GM18507 (cell line): ENCODE results near the gene ETV6.

Experiments
- DNase-seq: peaks from one replicate; pipeline ENCODE4 v3.0.0; 2011; ENCODE audit warnings: low read depth; ENCODE audit not compliant: insufficient read length; ENCODE audit errors: extremely low spot score
- FAIRE-seq: peaks from 2 replicates; lab custom pipeline; 2011; peaks lifted over from hg19 to GRCh38; lab: Jason Lieb, UNC

The ETV6 gene

DNA sequence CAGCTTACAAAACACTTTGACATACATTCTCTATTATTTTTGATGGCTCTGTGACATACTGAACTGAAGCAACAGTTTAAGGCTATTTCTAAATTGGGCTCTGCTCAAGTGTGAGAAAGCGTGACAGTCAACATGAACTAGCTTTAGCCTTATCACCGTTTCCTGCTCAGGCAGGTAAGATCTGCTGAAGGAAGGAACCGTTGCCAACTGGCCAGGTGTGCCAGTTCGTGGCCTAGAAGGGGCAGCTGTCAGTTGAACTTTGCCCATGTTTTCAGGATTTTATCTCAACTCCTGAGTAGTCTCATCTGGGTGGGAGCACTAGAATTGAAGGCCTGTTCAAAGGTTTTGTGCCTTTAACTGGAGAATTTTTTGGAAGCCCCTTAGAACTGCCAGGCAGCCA, 79.5 kb downstream of the ETV6 start:
- DNase-seq = no peak
- peak; percentile 88 for FAIRE-seq

DNA sequence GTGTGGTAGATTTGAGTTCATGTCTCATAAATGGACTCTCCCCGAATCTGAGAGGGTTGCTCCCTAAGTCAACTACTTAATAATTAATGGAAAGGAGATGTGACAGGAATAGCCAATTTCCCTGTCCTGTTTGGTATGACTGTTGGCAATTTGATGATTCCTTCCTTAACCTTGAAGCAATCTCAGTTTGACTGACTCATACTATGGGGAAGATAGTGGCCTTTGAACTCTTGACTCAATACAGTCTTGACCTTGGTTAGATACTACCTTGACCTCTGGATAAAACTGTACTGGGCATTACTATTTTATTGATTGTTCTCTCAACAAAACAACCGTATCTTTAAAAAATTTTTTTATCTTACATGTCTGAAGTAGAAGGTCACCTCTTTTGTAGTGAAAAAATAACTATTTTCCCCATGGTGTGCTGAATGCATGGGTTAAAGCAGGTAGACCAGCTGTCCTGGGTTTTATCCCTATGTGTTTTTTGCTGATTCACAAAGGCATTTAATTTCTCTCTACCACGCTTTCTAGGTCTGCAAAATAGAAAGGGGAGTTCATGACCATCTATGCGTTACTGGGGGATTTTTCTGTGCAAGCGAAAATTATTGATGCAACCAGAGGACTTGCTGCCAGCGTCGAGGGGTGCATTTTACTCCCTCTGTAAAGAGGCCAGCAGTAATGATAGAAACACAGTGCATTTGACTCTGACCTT, 80.1 kb downstream of the ETV6 start:
- FAIRE-seq (peak; percentile 81), DNase-seq (no peak)

DNA sequence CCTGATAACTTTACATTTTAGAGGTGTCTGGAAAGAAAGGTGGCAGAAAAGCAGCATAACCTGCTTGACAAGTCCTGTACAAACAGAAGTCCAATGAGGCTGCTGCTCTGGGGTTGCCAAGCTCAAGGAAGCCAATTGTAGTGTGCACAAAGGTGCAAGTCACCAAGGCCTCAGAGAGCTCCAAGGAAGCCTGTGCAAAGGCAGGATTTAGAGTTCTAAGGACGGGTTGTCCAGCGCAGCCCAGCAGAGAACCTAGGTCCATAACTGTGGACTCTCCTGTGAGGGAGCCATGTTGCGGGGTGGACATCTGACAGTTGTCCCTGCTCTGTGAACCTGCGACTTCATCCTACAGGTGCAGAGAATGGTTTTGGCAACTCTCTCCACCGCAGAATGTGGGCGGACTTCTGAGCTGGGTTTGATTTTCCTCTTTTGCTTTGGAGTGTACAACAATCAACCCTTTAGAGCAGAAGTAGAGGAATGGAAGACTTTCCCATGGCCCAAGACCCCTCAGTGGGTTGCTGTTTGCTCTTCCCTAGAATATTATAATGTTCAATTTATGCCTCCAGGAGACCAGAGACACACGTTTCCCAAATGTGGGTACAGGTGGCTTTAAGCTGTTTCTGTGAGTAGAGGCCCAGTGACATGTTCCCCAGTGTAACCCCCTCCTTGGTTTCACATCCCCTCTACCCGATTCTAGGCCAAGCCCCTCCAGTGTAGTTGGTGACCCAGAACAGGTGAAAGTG, 81.0 kb downstream of the ETV6 start:
- FAIRE-seq (no peak), DNase-seq (no peak)

DNA sequence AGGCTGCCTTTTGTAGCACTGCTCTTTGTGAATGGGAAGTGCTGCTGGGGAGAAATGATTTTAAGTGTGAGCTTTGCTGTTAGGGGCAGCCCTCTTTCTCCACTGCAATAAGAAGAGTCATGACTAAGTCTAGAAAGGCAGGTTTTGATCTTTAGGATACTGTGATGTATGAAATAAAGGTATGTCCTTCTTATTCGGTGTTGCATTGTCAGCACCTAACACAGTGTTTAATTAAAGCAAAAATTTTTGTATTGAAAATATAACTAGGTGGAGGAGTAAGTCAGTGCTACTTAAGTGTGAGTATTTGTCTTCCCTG, 81.5 kb downstream of the ETV6 start:
- DNase-seq = no peak

DNA sequence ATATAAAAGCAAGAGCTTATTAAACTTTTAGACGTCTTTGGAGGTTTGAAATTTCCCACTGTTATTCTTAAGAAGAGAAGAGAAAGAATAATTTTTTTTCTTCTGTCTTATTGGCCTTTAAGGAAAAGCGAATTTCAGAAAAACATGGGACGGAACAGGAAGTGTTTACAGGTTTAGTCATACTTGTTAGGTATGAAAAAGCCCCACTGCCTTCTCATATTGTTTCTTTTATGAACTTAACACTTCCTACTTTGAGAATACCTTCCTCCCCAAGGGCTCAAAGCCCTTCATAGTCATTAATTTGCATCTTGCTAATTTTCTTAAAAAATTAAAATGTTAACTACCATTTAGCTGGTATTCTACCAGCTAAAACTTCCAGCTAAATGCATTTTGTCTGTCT, 82.0 kb downstream of the ETV6 start:
- FAIRE-seq (no peak), DNase-seq (no peak)

More for the DNA sequence above, 81.5 kb downstream of the ETV6 start:
- peak; percentile 87 for FAIRE-seq

DNA sequence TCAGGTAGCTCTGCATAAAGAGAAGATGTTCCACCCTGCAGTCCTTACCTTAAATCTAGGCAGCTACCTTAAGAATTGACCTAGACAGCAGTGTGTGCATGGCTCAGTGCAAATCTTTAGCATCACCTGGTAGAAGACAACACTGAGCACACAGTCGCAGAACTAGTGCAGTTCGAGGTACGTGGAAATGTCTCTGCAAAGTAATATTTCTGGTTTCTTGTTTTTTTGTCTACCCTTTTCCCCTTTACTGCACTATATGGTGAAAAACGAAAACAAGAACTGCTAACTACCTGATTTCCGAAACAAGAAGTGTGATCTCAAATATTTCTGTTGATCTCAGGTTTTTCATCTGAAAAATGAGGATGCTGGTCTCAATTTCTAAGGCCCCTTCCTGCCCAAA, 82.5 kb downstream of the ETV6 start:
- FAIRE-seq = peak; percentile 94

DNA sequence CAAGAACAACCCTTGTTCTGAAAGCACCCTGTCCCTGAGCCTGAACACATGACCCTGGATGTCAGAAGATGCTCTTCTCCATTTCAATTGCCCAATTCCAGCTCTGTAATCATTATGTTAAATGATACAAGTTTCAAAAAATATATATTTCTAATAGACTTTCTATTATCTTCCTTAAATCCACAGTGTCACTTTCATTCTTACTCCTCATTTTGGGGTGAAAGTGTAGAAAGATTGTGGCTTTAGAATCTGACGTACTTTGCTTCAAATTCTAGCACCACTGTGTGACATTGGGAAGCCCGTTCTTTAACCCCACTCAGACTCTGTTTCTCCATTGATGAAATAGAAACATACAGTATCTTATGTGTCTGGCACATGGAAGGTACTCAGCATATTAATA, 83.2 kb downstream of the ETV6 start:
- no peak for DNase-seq
- FAIRE-seq = peak; percentile 76

More for the DNA sequence above, 82.5 kb downstream of the ETV6 start:
- DNase-seq = no peak

DNA sequence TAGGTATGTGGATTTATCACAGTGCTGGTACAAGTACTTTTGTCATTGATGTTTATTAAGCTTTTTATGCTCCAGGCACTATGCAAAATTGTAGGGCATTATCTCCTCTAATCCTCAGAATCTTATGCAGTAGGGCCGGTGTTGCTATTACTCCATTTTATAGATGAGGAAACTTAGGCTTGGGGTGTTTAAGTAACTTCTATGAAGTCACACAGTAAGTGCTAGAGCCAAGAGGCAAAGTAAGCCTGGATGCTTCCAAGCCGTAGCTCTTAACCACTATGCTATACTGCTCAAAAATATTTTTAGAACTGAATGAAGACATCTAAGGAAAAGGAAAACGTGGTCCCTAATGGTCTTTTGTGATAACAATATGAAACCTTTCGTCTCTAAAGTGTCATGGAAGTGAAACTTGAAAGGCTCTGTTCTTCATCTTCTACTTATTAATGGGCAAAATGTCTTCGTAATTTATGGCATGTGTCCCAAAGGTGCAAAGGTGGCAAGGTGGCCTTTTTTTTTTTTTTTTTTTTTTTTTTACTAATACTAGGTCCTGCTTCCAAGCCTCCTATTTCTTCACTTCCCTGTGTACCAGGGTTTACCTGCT, 85.2 kb downstream of the ETV6 start:
- no peak for DNase-seq
- FAIRE-seq = peak; percentile 51

DNA sequence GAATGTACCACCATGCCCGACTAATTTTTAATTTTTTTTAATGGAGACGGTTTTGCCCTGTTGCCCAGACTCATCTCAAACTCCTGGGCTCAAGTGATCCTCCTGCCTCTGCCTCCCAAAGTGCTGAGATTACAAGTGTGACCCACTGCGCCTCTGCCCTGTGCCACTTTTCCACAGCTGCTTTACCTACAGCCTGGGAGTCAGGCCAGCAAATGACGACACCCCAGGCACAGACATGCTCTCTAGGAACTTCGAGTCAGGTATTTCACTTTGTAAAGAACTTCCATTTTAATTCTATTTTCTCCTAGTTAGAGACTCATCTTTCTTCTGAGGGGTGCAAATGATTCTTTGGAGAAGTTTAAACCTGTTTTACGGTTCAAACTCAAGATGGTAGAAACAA, 89.0 kb downstream of the ETV6 start:
- DNase-seq (no peak), FAIRE-seq (no peak)

DNA sequence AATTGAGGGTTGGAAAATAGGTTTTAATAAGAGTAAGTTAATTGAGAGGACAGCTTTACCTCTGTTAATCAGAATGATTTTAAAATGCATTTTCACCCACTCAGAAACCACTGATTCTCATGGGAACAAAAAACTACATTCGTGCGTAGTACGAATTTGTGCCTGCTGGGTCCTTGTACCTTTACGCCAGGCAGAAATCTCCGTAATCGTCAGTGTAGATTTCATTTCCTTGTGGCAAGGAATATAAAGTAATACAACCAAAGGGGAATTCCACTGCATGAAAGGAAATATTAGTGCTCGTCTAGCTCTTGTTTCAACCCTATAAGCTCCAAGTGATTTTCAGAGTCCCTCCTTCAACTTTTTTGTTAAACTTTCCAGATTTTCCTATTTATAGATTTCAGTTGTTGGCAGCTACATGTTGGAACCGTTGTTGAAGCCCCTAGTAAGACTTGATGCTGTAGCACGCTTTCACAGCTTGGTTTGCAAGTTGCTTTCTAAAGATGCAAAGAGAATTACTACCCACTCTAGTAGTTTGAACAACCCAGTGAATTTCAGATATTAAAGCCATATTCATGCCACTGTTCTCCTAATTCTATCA, 90.6 kb downstream of the ETV6 start:
- DNase-seq = no peak
- peak; percentile 35 for FAIRE-seq

DNA sequence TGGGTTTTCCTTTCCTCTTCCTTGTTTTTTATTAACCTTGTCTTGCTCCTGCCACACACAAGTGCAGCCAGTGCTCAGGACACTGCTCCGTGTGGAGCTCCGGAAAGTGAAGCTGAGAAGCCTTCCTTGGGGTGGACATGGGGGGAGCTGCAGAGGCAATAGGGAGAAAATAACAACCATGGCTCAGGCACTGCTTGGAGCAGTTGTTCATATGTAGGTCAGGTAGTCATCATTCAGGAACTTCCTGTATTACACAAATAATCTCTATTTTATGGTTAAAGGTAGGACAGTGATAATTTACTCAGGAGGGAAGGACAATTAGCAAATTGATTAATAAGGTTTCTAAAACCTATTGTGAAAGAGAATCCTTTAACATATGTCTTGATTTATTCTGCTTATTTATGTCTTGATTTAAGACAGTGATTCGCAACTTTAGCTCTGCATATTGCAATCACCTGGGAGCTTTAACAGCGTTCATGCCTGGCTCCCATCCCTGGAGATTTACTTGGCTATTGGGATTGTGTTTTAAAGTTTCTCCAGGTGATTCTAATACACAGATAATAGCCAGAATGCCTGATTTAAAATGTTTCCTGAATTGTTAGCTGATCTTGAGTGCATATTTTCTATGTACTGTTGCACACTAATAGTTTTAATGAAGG, 92.1 kb downstream of the ETV6 start:
- no peak for DNase-seq

DNA sequence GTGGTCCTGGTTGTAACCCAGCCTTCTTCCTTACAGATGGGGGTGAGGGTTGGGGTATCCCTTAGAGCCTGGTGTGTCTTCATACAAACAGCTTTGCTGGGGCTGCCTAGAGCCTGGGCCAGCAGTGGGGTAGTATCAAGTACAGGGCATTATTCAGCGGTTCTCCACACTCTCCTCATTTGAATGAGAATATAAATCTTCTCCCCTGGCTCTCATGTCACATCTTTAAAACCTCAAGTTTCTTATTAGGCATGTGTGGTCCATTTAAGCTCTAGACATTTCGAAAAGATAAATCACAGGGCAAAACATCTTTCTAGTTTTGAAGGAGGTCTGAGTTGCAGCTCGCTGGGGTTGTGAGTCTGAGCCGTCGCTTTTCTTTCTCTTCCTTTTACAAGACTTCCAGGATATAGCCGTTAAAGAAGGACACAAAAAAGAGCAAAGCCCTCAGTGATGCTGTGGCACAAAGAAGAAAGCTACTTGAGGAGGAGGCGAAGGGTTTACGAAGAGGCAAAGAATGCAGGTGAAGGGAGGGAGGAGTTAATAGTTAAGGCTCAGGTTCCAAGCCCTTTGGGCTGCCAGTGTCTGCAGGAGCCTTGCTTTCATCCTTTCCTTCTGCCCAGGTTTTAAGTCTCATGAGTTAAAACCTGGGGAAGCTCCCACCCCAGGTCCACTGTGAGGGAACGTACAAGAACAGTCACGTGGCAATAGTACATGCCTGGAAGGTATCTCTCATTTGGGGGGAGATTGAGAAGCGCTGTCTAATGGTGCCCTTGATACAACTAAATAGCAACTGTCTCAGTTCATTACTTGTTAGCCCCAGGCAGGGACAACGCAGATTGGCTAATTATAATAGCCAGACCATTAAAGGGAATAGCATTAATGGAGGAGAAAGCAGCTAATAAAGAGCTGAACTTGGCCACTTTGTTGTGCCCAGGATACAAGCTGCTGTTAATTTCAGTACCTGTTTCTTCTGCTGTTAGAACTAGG, 94.2 kb downstream of the ETV6 start:
- no peak for DNase-seq

More for the DNA sequence above, 92.1 kb downstream of the ETV6 start:
- FAIRE-seq = no peak

DNA sequence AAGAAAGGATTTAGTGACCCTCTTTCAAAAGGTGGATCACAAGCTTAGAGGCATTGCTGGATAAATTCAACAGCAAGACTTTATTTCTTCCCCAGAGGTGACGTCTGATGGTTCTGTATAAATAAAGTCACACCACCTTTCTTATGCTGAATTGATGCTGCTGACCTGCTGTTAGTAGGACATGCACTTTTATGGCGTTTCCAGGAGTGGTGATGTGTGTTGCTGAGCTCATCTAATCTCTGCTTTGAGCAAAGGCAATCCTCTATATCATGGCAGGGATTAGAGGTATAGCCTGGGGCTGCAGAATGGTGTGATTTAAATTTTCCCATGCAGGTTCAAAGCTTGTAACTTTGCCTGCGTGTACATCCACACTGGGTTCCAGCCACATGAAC, 94.9 kb downstream of the ETV6 start:
- FAIRE-seq = peak; percentile 21

More for the DNA sequence above, 94.2 kb downstream of the ETV6 start:
- FAIRE-seq = no peak

DNA sequence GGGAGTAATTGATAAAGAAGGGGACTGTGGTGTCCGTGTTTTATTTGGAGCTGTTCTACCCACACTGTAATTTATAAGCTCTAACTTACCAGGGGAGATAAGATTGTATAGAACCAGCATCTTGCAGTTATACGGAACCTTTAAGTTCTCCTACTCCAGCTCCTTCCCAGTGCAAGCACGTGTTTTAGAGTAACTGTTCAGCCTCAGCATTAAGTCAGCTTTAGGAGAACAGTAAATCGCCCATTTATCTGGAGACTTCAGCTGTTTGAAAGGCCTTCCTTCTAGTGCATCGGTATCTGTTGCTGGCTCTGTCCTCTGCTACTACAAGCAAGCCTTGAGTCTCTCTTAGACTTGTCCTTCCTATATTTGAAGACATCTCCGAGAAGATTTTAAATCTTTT, 95.6 kb downstream of the ETV6 start:
- DNase-seq = no peak
- FAIRE-seq = peak; percentile 49

More for the DNA sequence above, 94.9 kb downstream of the ETV6 start:
- no peak for DNase-seq

DNA sequence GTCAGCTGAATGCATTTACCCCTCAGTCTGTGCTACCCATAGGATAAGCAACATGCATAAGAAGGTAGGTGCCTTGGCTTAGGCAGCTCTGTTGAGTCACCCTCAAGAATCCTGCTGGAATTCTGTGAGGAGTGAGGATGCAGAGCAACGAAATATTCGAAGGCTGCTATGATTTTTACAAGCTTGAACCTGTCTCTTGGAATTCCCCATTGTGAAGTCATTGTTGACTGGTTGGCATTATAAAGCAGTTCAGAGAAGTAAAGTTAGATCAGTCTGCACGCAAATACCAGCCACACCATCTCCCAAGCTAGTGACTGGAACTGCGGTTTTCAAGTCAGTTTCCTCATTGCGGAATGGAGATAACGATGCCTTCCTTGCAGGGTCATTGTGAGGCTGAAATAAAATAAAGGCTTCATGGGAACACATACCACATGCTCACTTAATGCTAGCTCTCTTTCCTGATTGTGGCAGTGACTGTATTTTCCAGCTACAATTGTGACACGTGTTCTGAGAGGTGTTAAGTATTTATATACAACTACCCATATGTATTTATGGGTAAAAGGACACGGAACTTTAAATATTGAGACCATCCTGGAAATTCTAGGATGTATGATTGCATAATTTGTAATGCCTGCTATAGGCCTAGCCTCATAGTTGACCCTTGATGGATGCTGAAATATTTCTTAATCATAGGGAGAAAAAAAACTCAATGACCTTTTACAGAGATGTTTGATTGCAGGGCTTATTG, 96.7 kb downstream of the ETV6 start:
- DNase-seq (no peak), FAIRE-seq (peak; percentile 90)

DNA sequence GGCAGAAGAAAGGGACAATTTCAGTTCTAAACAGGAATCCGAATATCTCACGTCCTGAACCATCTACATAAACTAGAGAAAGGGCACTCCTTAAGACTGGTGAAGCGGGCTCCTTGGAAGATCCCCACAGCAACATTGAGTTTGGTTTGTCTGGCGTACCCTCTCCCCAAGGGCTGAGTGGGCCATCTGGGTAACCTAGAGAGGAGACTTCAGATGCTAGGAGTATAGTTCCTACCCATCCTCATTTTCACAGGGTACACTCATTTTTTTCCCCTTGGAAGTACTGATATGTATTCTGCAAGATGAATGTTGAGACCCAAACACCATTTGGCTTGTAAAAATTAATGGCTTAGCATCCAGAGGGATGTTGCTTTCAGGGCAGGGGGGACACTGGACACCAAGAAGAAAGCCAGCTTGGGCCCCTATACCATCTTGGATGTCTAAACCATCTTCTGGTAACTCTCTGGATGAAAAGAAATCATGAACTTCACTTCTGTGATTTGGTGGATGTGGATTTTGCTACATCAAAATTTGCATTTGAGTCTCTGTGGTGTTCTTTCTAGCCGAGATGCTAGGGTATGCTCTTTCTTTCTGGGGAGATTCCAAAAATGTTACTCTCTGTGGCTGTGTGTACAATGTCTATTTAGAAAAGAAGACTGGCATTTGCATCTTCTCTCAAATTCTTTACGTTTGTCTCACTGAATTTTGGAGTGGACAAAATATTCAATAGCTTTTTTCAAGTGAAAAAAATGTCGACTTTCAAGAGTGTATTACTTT, 97.7 kb downstream of the ETV6 start:
- FAIRE-seq = peak; percentile 72

DNA sequence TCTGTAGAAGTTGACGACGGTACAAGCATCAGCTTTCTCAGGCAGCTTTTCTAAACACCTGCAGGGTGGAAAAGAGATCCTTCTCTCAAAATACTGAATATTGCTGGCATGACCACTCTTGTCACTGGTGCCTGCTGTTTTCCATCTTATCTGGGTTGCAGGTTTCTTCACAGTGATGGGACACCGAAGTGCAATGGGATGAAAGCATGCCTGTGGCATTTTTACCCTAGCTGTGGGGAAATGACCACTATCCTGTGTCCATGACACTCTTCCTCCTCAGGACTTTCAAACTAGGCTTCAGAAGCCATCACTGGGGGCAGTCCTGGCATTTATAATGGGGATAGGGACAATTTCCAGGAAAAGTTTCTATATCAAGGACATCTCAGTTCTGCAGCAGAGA, 98.5 kb downstream of the ETV6 start:
- no peak for FAIRE-seq
- no peak for DNase-seq

More for the DNA sequence above, 97.7 kb downstream of the ETV6 start:
- no peak for DNase-seq
